Astrocyte (in vitro differentiated cells and primary cell): ENCODE data around the gene ELMO1.

Source experiments
- CTCF ChIP-seq: IDR thresholded peaks from 2 replicates; pipeline ENCODE4 v1.5.1; 2011; ENCODE audit warnings: low read depth, mild to moderate bottlenecking, inconsistent platforms, low read length, moderate library complexity; ENCODE audit not compliant: insufficient read depth
- EZH2 ChIP-seq: IDR thresholded peaks from 2 replicates; pipeline ENCODE4 v1.6.1; 2012; ENCODE audit warnings: mild to moderate bottlenecking, low read length, inconsistent platforms; ENCODE audit not compliant: insufficient read depth

GRCh38 chr7:36977878-36978277 is 470.8 kb downstream of the ELMO1 start:
- TF ChIP-seq CTCF: no peak
- no peak for TF ChIP-seq EZH2
